RWPE1 (cell line): ENCODE data around the gene GPR39.

ENCODE experiments used
- CTCF ChIA-PET: fragments of 350-600 bp; sonication (Branson Sonifier 250); formaldehyde crosslinking; extraction: SDS; loops from one replicate; lab custom pipeline; 2021; lab: Yijun Ruan, JAX
- POLR2A ChIA-PET: fragments of 400-600 bp; formaldehyde crosslinking; extraction: SDS; loops from one replicate; lab custom pipeline; 2020; ENCODE audit warnings: antibody characterized with exemption; ENCODE audit not compliant: low non-redundant PET; lab: Yijun Ruan, JAX
- DNase-seq: peaks from one replicate; pipeline ENCODE4 v3.0.0; 2012; ENCODE audit warnings: low spot score
- H3K27ac ChIP-seq: fragments of 450-650 bp; 2 replicates; pipeline ENCODE4 v1.5.1; 2017
- CTCF ChIP-seq: fragments of 450-650 bp; conservative IDR thresholded peaks from 2 replicates; pipeline ENCODE4 v1.5.1; 2017; ENCODE audit warnings: low read depth, mild to moderate bottlenecking

Gene GPR39

GRCh38 chr2:132633635-132634034, 217.0 kb downstream of the GPR39 start:
- no peak overlapping the region for H3K27ac ChIP-seq
- TF ChIP-seq CTCF = no peak
- no peak for DNase-seq
- ChIA-PET CTCF (no interaction called here), POLR2A (no interaction called here)

GRCh38 chr2:132636346-132636745, 219.7 kb downstream of the GPR39 start:
- ChIA-PET POLR2A (no interaction called here), CTCF (interaction anchor here (0.7 kb wide), 1 partner anchor 16 kb away, joined by 5 read pairs; no protein-coding TSS in a partner anchor)
- no peak overlapping the region for H3K27ac ChIP-seq
- TF ChIP-seq CTCF = no peak
- no peak for DNase-seq

- DNase-seq = no peak
- TF ChIP-seq CTCF = no peak
- no peak overlapping the region for H3K27ac ChIP-seq
- ChIA-PET CTCF (interaction anchor here (0.6 kb wide), 2 partner anchors 21 to 586 kb away, joined by 3 read pairs; no protein-coding TSS in a partner anchor), POLR2A (no interaction called here)
Measured at GRCh38 chr2:132638313-132639040, 221.9 kb downstream of the GPR39 start.

- no peak for DNase-seq
- ChIA-PET CTCF (no interaction called here), POLR2A (no interaction called here)
- H3K27ac ChIP-seq = no peak overlapping the region
- no peak for TF ChIP-seq CTCF
Measured at GRCh38 chr2:132640116-132640515, 223.5 kb downstream of the GPR39 start.

- no peak for DNase-seq
- ChIA-PET CTCF (no interaction called here), POLR2A (no interaction called here)
- TF ChIP-seq CTCF = no peak
- no peak overlapping the region for H3K27ac ChIP-seq
Measured at GRCh38 chr2:132641819-132642218, 225.2 kb downstream of the GPR39 start.

- DNase-seq = no peak
- ChIA-PET POLR2A (no interaction called here), CTCF (no interaction called here)
- H3K27ac ChIP-seq = no peak overlapping the region
- no peak for TF ChIP-seq CTCF
Measured at GRCh38 chr2:132642415-132642814, 225.8 kb downstream of the GPR39 start.
